Measurements from ENCODE around the gene SBNO1.

The SBNO1 gene

DNA sequence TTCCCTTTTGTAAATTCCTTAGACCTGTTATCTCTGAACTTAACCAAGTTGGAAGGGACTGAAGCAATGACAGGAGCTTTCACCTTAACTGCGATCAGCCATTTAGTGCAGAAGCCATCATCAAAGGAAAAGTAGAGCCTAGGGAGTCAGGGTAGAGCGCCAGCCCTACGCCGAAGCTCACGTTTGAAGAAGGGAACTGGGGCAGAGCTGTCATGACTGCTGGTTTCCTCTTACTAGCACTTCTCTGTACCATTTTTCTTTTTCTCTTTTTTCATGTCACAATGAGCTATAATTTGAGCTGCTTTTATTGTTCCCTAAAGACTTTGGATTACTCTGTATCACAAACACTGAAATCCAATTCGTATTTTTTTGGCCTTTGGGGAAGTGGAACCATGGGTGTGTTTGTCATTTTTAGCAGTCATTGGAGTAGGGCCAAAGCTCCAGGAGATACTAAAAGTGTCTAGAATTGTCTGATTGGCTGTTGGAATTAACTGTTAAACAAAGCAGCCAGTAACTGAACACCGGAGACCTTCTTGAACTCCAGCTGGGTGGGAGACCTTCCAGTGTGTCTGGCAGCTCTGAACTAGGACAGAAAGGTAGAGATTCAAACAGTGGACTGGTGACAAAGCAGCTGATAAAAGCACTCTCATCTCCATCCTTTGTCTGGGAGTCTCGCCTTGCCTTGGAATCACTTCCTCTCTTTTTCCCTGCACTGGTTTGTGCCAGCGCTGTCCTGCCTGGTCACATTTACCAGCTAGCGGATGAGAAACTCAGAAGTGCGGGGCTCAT is 122.3 kb downstream of the SBNO1 start:
- no peak for DNase-seq

All from fibroblast of skin of right biceps (primary cell).